NCI-H1694 (cell line): Measurements from ENCODE around the gene ZNG1F.
"Not testable (repeated sequence)": the region's sequence is repeated elsewhere in the genome, so short reads cannot be mapped to it uniquely, and the experiment has no call there.

ENCODE experiments used
- DNase-seq: peaks from one replicate; lab custom pipeline; 2025; lab: John Stamatoyannopoulos, UW

Gene ZNG1F

GRCh38 chr9:41189217-41189616, at the start of gene ZNG1F:
Gene ZNG1F (minus strand): TSS chr9:41189317. CDS start chr9:41189258, 59 bp downstream.
- DNase-seq, result not testable (repeated sequence)

DNA sequence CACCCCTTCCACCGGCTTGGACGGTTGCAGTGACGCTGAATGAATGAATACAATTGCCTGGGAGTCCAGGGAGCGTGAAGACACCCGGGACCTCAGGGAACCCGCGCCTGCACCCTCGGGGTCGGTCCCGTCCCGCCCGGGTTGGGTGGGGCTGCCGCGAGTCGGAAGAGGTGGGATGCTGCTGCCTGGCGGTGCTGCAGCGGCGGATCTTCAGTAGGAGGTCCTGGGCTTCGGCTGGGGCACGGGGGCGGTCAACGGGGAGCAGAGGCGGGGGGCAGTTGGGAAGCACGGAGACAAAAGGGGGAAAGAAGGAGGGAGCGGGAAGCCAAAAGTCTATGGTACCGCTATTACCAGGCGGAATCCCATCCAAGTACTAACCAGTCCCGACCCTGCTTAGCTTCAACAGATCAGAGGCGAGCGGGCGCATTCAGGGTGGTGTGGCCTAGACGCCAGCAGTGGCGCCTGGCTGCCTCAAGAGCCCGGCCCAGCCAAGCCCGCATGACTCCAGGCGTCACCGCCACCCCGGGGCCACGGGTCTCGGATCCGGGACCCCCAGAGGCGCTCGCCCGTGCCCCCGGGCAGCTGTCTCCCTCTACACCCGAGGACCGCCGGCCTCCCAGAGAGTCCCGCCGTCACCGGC, 48.1 kb upstream of the ZNG1F start:
- DNase-seq, result not testable (repeated sequence)

DNA sequence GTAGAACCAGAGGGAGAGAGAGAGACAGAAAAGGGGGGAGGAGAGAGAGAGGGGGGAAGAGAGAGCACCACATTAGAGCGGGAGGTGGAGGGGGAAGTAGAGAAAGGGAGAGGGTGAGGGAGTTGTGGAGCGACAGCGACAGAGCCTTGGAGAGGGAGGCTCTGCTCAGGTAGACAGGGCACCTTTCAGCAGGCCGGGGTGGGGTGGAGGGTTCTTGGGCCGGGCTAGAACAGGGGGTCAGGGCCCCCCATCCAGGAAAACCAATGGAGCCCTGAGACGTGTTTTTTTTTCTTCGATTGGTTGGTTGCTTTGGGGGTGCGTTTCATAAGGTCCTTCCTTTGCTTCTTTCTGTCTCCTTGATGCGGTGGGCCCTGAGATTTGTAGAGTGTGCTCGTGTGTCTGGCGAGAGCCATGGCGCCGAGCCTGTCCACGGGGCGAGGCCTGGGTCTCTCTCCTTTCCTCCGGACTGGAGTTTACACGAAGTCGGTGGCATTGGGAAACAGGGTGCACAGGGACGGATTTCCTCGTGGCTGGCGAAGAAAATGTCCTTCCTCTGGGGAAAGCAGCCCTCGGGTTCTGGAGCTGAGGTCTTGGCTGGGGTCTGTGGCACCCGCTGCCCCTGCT, 47.5 kb upstream of the ZNG1F start:
- not testable (repeated sequence) for DNase-seq

DNA sequence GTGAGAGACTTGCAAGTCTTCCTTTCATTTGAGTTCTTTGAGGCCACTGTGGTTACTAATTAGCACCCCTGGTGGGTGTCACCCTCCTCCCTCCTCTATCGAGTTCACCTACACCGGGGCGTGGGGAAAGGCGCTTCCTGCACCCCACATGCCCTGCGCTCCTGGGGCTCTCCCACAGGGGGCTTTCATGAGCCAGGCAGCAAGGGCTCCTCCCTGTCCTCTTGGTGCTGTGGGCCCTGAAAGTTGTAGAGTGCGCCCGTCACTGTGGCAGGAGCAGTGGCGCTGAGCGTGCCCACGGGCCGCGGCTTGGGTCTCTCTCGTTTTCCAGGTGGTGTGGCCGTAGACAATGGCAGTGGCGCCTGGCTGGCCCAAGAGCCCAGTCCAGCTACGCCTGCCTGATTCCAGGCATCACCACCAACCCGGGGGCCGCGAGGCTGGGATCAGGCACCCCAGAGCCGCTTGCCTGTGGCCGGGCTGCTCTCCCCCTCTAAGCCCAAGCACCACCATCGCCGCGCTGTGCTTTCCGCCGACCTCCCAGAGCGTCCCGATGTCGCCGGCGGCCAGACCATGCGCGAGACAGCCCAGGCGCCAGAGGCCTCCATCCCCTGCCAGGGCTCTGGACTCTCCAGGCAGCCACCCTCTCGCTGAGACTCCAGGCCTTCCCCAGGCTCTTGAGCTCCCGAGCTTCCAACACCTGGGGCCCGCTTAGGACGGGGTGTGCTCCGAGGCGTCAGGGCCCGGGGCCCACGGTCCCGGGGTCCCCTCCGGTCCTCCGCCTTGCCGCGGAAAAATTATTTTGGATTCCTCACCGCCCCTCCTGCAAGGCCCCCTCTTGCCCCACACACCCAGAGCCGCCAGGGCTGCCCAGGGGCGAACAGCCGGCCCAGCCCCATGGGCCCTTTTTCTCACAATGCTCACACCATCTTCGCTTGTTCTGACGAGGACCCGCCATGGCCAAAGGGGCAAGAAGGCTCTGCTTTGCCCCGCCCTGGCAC, 46.0 kb upstream of the ZNG1F start:
- DNase-seq, result not testable (repeated sequence)

DNA sequence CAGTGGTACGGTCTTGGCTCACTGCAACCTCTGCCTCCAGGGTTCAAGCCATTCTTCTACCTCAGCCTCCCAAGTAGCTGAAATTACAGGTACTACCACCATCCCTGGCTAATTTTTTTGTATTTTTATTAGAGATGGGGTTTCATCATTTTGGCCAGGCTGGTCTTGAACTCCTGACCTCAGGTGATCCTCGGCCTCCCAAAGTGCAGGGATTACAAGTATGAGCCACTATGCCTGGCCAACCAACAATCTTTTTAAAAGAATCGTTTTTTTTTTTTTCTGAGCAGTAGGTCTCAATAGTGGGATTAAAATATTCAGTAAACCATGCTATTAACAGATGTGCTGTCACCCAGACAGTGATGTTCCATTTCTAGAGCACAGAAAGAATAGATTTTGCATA, 45.1 kb upstream of the ZNG1F start:
- DNase-seq, result not testable (repeated sequence)

GRCh38 chr9:41232326-41232725, 43.2 kb upstream of the ZNG1F start:
- DNase-seq, result not testable (repeated sequence)

DNA sequence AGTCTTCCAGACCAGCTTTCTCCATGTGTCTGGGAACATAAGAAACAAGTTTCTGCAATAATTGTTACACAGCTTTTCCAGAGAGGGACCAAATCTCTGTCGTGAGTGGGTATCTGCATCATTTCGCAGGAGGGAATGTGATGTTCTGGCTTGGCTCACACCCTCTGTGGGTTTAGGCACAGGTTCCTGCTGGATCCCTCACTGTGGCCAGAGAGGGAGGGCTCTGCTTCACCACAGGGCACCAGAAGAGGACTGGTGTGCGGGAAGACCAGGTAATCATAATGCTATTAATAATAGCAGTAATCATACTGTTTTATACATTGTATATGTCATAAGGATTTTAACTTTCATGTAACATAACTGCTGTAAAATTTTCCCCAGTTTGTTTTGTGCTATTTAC, 41.3 kb upstream of the ZNG1F start:
- not testable (repeated sequence) for DNase-seq

GRCh38 chr9:41229408-41230401, 40.6 kb upstream of the ZNG1F start:
- no peak for DNase-seq

DNA sequence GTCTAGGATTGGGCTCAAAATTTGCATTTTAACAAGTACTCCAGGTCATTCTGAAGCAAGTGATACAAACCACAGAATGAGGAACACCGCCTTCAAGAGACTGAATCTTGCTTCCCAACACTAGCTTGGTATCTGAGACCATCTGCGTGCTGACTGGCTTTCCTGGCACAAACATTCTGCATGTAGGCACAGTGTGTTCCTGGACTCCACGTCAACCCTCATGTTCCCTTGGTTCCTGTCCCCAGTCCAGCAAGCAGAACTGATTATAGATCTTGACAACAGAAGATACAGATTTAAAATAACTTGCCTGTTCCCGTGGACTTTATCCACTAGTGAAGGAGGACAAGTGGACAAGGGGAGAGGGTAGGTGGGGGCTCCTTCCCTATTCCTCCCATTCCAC, 30.7 kb upstream of the ZNG1F start:
- not testable (repeated sequence) for DNase-seq

- not testable (repeated sequence) for DNase-seq
Observed at GRCh38 chr9:41188439-41188838, 678 bp downstream of the ZNG1F start.

GRCh38 chr9:41174994-41175393, 14.1 kb downstream of the ZNG1F start:
- DNase-seq, result not testable (repeated sequence)

- not testable (repeated sequence) for DNase-seq
Observed at GRCh38 chr9:41150116-41150515, 39.0 kb downstream of the ZNG1F start.

- DNase-seq, result not testable (repeated sequence)
Observed at GRCh38 chr9:41141878-41142277, 47.2 kb downstream of the ZNG1F start.

DNA sequence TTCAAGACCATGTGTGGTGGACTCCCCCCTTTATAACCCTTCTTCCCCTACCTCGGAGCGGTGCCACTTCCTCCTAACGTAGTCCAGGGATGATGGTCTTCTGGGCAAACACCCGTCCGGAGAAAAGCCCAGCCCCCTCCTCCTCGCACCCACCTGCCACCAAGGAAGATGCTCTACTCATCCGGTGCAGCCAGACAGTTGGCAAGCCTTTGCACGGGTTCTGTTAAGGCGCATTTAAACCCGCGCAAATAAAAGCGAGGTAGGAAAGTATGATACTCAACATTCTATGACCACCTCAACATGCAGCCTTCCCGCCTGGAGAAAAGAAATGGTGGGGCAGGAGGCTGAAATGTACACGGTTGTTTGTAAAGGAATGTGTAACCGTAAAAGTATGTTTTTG, 60.5 kb downstream of the ZNG1F start, which contains the start of gene FOXD4L6:
Gene FOXD4L6 (minus strand): TSS at position 101 of the 400 bp plus-strand sequence. CDS start 298 bp downstream, outside the sequence.
- DNase-seq, result not testable (repeated sequence)

GRCh38 chr9:41126746-41127446, 62.2 kb downstream of the ZNG1F start:
- DNase-seq, result not testable (repeated sequence)

- DNase-seq, result not testable (repeated sequence)
Observed at GRCh38 chr9:41125936-41126335, 63.2 kb downstream of the ZNG1F start.

- not testable (repeated sequence) for DNase-seq
Observed at GRCh38 chr9:41125109-41125658, 63.9 kb downstream of the ZNG1F start.

- not testable (repeated sequence) for DNase-seq
Observed at GRCh38 chr9:41124250-41125108, 64.6 kb downstream of the ZNG1F start.

GRCh38 chr9:41123812-41124211, 65.3 kb downstream of the ZNG1F start:
- DNase-seq, result not testable (repeated sequence)
